GM19193 (cell line): Measurements from ENCODE around the gene GRAMD2A.
A peak's percentile ranks its signal among the peaks of the same experiment; 100 is the strongest.

Experiments used
- POLR2A ChIP-seq: IDR thresholded peaks from 4 replicates; pipeline ENCODE4 v1.6.1; 2011; ENCODE audit not compliant: insufficient read depth, insufficient read length; ENCODE audit errors: extremely low read depth

GRAMD2A gene

DNA sequence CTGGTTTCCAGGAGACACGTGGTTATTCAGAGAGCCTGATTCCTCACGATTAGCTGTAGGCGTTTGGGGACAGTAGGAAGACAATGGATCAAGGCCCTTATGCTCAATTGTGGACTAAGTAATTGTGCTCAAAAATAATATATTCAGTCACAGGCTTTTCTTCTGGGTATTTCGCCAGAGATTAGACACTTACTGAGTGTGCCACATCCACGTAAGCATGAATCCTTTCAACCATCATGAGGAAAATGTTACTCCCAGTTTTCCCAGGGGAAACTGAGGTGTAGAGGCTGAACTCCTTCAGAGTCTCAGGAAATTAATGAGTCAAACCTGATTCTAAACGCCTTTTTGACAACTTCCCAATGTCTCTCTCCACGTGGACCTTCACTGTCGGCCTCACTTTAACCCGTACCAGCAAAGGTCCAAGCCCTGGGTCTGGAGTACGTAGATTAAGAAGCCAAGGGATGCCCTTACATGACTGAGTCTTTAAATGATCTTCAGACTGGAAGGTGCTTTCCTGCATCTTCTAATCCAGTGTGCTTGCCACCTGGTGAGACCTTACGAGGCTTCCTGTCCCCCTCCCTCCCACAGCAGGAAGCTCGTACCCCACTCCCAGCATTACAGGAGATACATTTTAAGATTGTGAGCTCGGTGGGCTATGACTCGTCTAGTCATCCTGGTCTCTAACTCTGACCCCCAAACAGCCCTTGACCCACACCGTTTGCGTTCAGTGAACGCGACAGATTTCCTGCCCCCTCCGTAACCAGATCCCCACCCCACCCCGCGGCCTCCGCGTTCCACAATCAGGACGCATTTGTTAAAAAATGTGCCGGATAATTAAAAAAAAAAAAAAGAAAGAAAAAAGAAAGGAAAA lies 31.7 kb upstream of the GRAMD2A start:
- TF ChIP-seq POLR2A = peak; percentile 32

DNA sequence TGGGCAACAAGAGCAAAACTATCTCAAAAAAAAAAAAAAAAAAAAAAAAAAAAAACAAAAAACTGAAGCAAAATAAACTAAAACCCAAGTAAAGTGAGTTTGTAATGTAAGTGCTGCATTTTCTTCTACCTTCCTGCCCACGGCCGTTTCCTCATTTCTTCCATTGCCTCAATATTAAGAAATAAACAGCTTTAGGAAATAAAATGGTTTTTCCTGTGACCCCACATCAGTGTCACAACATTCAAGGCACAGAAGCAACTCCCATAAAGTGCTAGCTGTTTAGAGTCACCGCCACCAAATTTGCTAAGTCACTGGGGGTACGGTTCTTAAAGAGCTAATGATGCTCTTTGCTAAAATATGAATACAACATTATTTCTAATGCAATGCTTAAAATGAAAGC lies 30.1 kb upstream of the GRAMD2A start:
- TF ChIP-seq POLR2A = no peak

DNA sequence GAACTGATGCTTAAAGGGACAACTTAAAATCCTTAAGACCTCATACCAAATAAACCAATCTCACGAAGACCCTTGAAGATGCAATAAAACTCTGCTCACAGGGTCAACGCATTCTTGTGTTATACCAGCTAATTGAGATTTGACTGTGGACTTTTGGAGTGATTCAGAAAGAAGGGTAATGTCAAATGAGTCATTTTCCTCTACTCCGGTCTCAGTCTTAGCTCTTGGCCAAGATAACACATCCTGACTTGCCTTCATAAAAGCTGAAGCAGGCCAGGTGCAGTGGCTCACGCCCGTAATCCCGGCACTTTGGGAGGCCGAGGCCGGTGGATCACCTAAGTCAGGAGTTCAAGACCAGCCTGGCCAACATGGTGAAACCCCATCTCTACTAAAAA lies 29.6 kb upstream of the GRAMD2A start:
- no peak for TF ChIP-seq POLR2A

DNA sequence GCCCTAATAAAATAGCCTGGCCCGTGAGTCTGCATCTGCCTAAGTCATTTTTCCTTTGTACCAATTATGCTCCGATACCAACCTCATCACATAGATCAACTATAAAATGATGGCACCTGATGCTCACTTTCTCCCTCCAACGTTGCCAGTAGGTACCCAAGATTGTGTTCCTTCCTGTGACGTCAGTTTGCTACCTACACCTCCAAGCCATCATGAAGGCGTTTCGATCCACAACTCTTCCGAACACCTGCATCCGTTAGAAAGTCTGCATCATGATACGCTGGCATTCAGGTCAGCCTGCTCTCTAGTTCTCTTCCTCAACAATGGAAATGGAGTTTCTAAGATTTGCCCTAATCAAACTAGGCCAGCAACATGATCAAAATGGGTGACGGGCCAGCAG lies 25.7 kb upstream of the GRAMD2A start:
- TF ChIP-seq POLR2A = no peak

DNA sequence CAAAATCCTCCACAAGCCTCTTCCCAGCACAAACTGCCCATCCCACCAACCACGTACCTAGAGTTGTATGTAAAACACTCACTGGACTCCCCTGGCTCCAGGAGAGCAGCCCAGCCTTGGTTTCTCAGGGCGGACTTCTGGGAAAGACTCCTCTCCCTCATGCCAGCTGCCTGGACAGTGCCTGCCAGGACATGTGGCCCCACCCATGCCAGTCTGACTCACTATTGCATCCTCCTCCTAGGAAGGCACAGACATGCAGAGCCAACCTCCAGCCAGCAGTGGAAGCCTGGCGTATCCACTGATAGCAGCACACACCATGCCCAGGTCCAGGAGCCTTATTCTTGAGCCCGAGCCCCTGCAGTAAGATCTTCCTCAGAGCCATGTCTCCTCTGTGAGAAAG lies 24.8 kb upstream of the GRAMD2A start:
- TF ChIP-seq POLR2A = peak; percentile 22

DNA sequence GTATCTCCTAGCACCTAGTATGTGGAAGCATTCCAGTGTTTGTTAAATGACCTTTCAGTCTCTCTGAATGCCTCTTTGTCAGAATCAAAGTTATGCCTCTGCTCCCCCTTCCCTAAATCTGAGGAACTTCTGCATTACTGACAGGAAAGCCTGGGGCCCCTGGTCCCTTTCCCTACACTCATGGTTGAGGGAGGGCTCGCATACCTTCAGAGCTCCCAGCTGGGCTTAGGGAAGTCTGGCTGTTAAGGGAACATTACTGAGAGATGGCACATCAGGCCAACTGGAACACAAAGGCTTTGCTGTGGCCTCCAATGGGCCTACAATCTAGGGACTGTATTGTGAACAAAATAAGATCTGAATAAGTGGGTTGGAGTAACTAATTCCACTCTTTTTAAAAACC lies 23.1 kb upstream of the GRAMD2A start:
- TF ChIP-seq POLR2A = no peak

DNA sequence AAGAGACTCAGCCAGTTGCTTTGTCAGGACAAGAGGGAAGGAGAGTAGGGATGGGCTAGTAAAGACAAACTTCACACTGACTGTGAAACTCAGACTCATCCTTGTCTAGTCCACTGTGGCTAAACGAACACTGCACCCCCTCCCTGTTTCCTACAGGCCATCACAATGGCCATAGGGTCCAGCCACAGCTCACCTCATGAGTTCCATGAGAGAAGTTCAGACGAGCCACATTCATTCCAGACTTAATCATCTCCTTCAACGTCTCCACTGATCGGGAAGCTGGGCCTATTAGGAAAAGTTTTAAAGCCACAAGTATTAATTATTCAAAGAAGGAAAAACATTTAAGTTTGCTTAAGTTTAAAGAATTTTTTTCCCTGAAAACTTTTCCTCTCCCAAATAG lies 19.6 kb upstream of the GRAMD2A start:
- TF ChIP-seq POLR2A = no peak

DNA sequence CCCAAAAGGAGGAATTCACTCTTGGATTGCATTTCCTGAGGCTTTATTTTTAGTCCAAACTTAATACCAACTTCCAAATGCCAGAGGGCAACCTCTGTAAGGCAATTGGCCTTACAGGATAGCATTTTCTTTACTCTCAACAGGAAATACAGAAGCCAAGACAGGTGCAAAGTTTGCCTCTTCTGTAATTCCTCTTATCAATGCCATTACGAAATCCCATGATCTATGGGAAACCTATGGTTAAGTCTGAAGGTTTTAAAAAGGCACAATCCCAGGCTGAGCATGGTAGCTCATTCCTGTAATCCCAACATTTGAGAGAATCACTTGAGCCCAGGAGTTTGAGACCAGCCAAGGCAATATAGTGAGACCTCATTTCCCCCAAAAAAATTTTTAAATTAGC lies 18.5 kb upstream of the GRAMD2A start:
- TF ChIP-seq POLR2A = no peak

DNA sequence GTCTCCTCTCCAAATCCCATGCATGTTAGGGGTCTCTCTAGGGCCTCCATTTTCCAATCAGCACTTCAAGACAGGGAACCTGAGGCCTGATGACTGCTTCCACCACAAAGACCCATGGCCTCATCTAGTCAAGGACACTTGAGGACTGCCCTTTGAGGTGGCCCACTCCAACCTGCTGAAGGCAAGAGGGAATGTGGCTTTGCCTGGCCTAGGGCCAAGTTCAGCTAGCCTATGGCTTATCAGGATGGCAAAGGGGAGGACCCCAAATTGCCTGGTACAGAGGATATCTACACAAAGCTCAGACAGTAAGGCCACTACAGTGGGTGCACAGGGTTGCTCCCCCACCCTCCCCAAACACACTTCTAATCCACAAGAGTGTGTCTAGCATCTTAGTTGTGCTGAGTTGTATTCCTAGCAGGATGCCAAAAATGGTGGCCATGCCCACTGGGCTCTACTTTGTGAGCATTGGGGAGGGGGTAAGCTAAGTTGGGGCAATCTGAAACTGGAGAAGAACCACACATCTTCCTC lies 10.0 kb upstream of the GRAMD2A start:
- no peak for TF ChIP-seq POLR2A

DNA sequence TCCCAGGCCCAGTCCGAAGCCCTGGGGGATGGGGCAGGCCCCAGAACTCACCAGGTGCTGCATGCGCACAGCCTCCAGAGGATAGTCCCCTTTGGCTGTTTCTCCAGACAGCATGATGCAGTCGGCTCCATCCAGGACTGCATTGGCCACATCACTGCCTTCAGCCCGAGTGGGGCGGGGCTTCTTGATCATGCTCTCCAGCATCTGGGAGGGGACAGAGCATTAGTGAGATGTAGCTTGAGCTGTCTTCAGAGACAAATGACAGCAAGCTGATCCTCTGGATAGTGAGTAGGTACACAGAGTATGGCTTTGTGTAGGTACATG lies 9.1 kb upstream of the GRAMD2A start:
- TF ChIP-seq POLR2A = no peak

DNA sequence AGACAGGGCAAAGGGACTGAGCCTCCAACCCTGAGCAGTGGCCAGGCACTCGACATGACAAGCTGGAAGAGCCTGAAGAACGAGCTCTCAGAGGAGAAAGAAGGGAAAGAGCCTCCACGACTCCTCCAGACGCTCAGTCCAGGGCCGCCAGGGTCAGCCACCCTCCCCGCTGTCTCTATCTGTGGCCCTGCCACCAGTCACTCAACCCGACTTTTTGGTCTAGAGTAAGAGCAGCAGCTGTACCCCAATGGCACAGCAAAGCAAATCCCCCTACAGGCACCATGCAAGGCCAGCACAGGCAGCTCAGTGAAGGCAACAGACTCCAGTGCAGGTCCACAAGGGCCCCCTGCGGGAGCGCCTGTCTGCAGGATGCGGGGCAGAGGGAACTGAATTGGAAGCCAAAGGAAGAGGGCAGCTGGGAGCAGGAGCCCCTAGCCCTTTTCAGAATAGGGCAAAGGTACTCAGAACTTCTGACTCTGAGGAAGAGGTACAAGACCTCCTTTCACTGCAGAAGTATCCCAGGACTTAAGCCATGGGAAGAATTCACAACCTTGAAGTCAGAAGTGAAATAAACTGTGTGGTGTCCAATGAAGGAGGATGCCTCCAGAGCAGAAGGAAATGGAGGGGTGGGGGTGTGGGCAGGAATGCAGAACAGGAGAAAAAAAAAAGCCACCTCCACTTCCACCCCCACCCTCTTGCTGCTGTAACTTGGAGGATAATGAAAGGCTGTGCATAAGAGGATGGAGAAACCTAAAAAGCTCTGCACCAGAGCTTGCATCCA lies 8.5 kb upstream of the GRAMD2A start:
- peak; percentile 34 for TF ChIP-seq POLR2A

DNA sequence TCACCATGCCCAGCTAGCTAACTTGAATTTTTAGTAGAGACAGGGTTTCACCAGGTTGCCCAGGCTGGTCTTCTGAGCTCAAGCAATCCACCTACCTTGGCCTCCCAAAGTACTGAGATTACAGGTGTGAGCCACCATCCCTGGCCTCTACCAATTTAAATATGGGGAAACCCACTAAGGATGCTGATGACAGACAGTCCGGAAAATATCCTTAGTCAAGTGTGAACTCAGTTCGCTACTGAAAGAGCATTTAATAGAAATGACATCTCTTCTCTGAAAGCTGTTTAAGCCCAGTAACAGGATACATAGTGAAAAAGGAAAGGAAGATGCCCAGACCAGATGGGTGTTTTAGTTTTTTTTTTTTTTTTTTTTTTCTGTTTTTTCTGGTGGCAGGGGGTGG lies 7.7 kb upstream of the GRAMD2A start:
- TF ChIP-seq POLR2A = no peak

DNA sequence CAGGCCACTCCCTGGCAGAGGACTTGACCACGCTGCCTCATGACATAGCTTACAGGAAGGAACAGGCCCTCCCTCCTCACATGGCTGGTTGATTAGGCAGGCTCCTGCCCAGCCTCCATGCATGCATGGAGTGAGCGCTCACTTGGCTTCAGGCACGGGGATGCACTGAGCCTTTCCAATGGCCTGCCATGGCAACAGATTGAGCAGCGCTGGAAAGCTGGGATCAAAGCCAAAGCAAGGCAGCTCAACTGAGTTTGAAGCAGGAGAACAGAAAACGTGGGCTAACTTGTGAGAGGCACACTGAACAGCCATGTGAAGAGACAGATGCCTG lies 5.9 kb upstream of the GRAMD2A start:
- no peak for TF ChIP-seq POLR2A

DNA sequence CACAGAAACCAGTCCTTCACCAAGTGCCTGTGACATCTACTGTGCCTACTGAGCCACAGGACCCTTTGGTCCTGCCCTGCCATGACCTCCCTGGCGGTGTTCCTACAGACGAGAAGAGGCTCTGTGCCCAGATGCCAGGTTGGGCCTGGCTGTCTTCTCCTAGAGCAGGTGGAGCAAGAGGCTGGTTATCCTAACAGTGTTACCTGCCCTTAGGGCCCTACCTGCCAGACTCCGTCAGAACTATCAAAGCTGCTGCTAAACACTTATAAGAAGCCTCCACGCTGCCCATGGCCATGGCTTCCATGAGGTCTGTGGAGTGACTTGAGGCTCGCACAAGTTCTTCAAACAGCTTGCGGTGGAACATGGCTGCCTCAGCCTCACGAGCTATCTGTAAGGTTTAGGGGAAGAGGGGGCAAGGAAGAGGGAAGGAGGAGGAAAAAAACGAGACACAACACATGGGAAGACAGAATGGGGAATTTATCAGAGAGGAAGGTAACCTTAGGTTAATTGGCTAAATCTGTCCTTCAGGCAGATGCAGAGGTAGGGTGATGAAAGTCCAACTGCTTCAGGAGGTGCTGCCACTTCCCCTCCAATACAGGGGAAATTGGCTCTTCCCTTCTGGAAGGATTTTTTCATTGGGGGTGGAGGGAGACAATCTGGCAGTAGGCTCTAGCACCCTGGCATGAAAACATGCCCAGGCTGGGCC lies 5.4 kb upstream of the GRAMD2A start:
- TF ChIP-seq POLR2A = no peak

DNA sequence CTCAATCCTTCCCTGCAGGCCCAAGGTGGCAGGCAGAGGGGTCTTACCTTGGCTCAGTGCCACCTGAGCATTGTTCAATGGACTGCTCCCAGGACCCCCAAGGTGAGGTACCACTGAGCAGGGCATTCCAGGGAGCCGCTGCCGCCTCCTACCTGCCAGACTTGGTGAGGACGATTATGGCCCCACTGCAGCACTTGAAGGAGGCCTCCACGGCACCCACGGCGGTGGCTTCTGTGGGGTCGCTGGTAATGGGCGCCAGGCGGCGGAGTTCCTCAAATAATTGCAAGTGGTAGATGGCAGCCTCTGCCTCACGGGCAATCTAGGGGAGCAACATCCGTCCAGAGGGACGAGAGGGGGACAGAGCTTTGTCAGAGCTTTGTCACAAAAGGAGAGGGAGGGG lies 4.7 kb upstream of the GRAMD2A start:
- TF ChIP-seq POLR2A = no peak

DNA sequence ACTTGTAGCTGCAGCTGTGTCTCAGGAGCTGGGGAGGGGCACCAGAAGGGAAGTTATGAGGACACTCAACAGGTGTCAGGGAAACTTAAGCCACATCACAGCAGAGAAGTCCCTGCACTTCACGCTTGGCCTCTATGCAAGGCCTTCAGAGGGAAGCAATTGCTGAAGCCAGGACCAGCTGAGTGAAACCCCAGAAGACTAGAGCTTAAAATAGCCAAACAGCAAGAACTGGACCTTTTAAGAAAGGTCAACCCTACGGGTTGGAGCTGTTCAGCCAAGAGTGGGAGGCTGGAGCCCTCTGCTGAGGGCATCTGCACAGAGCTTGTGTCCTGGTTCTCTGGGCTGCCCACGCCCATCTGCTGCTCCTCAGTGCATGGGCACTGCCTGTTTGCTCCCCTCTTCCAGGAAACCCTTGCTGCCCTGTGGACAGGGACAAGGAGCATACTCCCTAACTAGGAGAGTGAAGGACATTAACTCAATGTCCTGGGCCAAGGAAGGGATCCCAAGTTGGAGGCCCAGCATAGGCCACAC lies 3.9 kb upstream of the GRAMD2A start:
- TF ChIP-seq POLR2A = no peak
